Measurements from ENCODE around the gene GPR153. TPM values are rescaled to one million over a fixed set of nuclear protein-coding genes. Genes with fewer than 3 reads are reported as not detected.

GPR153 gene
- total RNA-seq, 1 experiment from 2014 or later: 6.1 TPM

GRCh38 chr1:6208723-6209660, 51.9 kb downstream of the GPR153 start:
- DNase-seq (ENCODE audit: low read depth, low spot score) (no peak), ATAC-seq (no peak)
- TF ChIP-seq ZNF274 (IDR thresholded peaks at IDR 0.05; ENCODE audit: low read depth, low read length) (no peak), ZBTB33 (IDR thresholded peaks at IDR 0.05; ENCODE audit: extremely low read depth, insufficient replicate concordance, low read length) (no peak), ATF3 (IDR thresholded peaks at IDR 0.05) (no peak), CEBPB (IDR thresholded peaks at IDR 0.05; ENCODE audit: low read depth) (no peak), POLR2AphosphoS5 (IDR thresholded peaks at IDR 0.05; ENCODE audit: low read depth, low read length) (no peak), JUND (IDR thresholded peaks at IDR 0.05) (no peak), SRF (IDR thresholded peaks at IDR 0.05; ENCODE audit: low read depth) (no peak), EZH2 (IDR thresholded peaks at IDR 0.05) (no peak), YY1 (IDR thresholded peaks at IDR 0.05; ENCODE audit: extremely low read depth, insufficient replicate concordance, low read depth, low read length) (no peak), MAX (IDR thresholded peaks at IDR 0.05) (no peak), EZH2phosphoT487 (IDR thresholded peaks at IDR 0.05; ENCODE audit: borderline replicate concordance) (no peak)
- RAD21 ChIA-PET (ENCODE audit: low non-redundant PET in 1 of 2, low total read pairs in 2 of 2, uncharacterized antibody in 2 of 2, unreplicated experiment in 2 of 2): no interaction called here
- CTCF ChIA-PET: no interaction called here
- Histone ChIP-seq H3K79me2 (ENCODE audit: insufficient read depth, low read length) (peaks cover 24% of the 10 kb centered on the region), H3K4me1 (ENCODE audit: control insufficient read depth in 1 of 2, insufficient read depth in 2 of 2, low read length in 2 of 2) (peaks cover 7 to 24% of the 10 kb centered on the region in 2 experiments), H2AFZ (ENCODE audit: low read depth, low read length, poor library complexity, severe bottlenecking) (no peak overlapping the region), H3K4me3 (replicated peaks in 1 of 2; ENCODE audit: low read depth in 1 of 2, low read length in 2 of 2) (no peak overlapping the region), H4K20me1 (ENCODE audit: insufficient read depth) (no peaks in the 10 kb centered on the region), H3K4me2 (ENCODE audit: low read length) (no peak overlapping the region), H3K36me3 (ENCODE audit: control insufficient read depth in 1 of 2, insufficient read depth in 2 of 2, low read length in 2 of 2) (peaks cover 0 to 27% of the 10 kb centered on the region in 2 experiments; a peak in 2 of 4 replicates), H3K9me2 (ENCODE audit: insufficient read depth) (no peaks in the 10 kb centered on the region), H3K27ac (ENCODE audit: low read depth, low read length) (no peak overlapping the region), H3K9me3 (ENCODE audit: control insufficient read depth in 1 of 2, insufficient read depth in 1 of 2, low read depth in 1 of 2, low read length in 2 of 2) (no peaks in the 10 kb centered on the region), H3K27me3 (ENCODE audit: insufficient read depth, low read length) (no peaks in the 10 kb centered on the region), H3K9ac (ENCODE audit: low read length) (no peak overlapping the region)
- intact Hi-C loops (cut with micrococcal nuclease): no loop called here
- BruUV-seq (replicated peaks): no TSS peak
- POLR2A ChIA-PET: no interaction called here
